HFFc6 (cell line): ENCODE measurements around the gene ZNF75A. TPM values are rescaled to one million over a fixed set of nuclear protein-coding genes. Genes with fewer than 3 reads are reported as not detected.

ENCODE experiments used
- DNase-seq: peaks from one replicate; pipeline ENCODE4 v3.0.0-alpha.2; 2018
- H3K27ac Mint-ChIP-seq: 2 replicates; pipeline ENCODE4 v1.8.0; 2020; ENCODE audit warnings: mild to moderate bottlenecking, mixed read lengths
- H3K27me3 Mint-ChIP-seq: 2 replicates; pipeline ENCODE4 v1.8.0; 2021; ENCODE audit warnings: mild to moderate bottlenecking, moderate library complexity, mixed read lengths; ENCODE audit not compliant: insufficient read depth
- H3K36me3 Mint-ChIP-seq: 2 replicates; pipeline ENCODE4 v1.8.0; 2021; ENCODE audit warnings: low read depth, mixed read lengths
- H3K4me1 Mint-ChIP-seq: 2 replicates; pipeline ENCODE4 v1.8.0; 2020; ENCODE audit warnings: low read depth, mixed read lengths
- H3K4me3 Mint-ChIP-seq: 2 replicates; pipeline ENCODE4 v1.8.0; 2020; ENCODE audit warnings: mild to moderate bottlenecking, moderate library complexity, mixed read lengths
- H3K9me3 Mint-ChIP-seq: 2 replicates; pipeline ENCODE4 v1.8.0; 2020; ENCODE audit warnings: mild to moderate bottlenecking, mixed read lengths
- total RNA-seq, 6 experiments: library from RNA; stranded (reverse); fragmentation: NEBNext Ultra II Directional; extraction: Animal tissue kit (Norgen Biotek cat#: 25700); gene quantifications; 2 replicates in 1 of 6; 3 replicates in 5 of 6; pipeline ENCODE4 v1.2.3, GENCODE V29; 2021
- TF ChIP-seq, protein P1 (sequence below): fragments of 200-600 bp; sonication (generic); IDR thresholded peaks from 2 replicates; pipeline ENCODE4 v1.5.0; 2021; ENCODE audit warnings: antibody characterized with exemption, mild to moderate bottlenecking

Gene ZNF75A
- total RNA-seq, 6 experiments from 2014 or later: 12.7 to 16.6 (median 14.4) TPM

GRCh38 chr16:3321816-3322215 is 16.5 kb downstream of the ZNF75A start:
- H3K4me3 Mint-ChIP-seq: no peak overlapping the region
- peaks cover 62% of the 10 kb centered on the region for H3K9me3 Mint-ChIP-seq
- DNase-seq: no peak
- peaks cover 47% of the 10 kb centered on the region for H3K36me3 Mint-ChIP-seq
- no peaks in the 10 kb centered on the region for H3K4me1 Mint-ChIP-seq
- TF ChIP-seq, protein P1, sequence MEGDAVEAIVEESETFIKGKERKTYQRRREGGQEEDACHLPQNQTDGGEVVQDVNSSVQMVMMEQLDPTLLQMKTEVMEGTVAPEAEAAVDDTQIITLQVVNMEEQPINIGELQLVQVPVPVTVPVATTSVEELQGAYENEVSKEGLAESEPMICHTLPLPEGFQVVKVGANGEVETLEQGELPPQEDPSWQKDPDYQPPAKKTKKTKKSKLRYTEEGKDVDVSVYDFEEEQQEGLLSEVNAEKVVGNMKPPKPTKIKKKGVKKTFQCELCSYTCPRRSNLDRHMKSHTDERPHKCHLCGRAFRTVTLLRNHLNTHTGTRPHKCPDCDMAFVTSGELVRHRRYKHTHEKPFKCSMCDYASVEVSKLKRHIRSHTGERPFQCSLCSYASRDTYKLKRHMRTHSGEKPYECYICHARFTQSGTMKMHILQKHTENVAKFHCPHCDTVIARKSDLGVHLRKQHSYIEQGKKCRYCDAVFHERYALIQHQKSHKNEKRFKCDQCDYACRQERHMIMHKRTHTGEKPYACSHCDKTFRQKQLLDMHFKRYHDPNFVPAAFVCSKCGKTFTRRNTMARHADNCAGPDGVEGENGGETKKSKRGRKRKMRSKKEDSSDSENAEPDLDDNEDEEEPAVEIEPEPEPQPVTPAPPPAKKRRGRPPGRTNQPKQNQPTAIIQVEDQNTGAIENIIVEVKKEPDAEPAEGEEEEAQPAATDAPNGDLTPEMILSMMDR: no peak
- no peak overlapping the region for H3K27ac Mint-ChIP-seq
- H3K27me3 Mint-ChIP-seq: peaks cover 3% of the 10 kb centered on the region; the same call in 1 of the 2 replicates

- Mint-ChIP-seq H3K27me3 (no peaks in the 10 kb centered on the region; the same call in 1 of the 2 replicates), H3K36me3 (peaks cover 5% of the 10 kb centered on the region; the same call in 1 of the 2 replicates), H3K4me1 (no peaks in the 10 kb centered on the region), H3K4me3 (no peak overlapping the region), H3K27ac (no peak overlapping the region), H3K9me3 (peaks cover 9% of the 10 kb centered on the region)
- TF ChIP-seq, protein P1: no peak
- DNase-seq: no peak
Measured at GRCh38 chr16:3327514-3327913, 22.2 kb downstream of the ZNF75A start.

DNA sequence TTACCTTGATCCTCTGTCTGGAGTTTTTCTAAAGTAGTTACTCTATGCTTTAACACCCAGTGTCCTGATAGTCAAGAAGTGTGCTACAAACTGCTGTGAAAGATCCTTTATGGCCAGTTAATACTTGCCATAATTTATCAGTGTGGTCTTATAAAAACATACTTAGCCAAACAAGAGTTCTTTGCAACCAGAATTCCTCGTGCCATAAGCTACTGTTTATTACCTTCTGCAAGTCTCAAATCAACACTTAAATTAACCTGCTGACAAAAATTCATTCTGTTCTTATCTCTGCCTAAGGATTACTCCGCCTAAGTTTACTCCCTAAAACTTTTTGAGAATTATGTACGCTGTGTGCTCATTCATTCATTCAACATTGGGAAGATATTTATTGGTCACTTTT is 22.8 kb downstream of the ZNF75A start:
- Mint-ChIP-seq H3K36me3 (peaks cover 5% of the 10 kb centered on the region; the same call in 1 of the 2 replicates), H3K4me1 (no peaks in the 10 kb centered on the region), H3K4me3 (no peak overlapping the region), H3K27me3 (no peaks in the 10 kb centered on the region; the same call in 1 of the 2 replicates), H3K27ac (no peak overlapping the region), H3K9me3 (peaks cover 3% of the 10 kb centered on the region)
- DNase-seq: no peak
- TF ChIP-seq, protein P1: no peak

DNA sequence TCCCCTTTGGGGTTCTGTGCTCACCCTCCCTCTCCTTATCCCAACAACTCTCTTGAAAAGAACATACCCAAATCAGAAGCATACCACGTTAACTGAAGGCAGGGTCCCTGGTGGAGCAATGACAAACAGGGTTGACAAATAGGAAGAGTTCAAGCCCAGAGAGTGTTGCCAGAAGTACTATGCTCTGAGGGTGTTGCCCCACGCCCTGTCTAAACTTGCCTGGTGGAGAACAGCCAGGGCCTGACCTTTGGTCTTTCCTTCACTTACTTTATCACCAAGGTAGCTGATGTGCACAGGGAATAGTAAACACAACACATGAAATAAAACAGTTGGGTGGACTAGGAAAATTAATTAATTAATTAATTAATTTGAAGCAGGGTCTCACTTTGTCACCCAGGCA is 23.3 kb downstream of the ZNF75A start:
- H3K9me3 Mint-ChIP-seq: peaks cover 4% of the 10 kb centered on the region; the same call in 1 of the 2 replicates
- peaks cover 6% of the 10 kb centered on the region for H3K36me3 Mint-ChIP-seq
- no peak overlapping the region for H3K27ac Mint-ChIP-seq
- H3K4me3 Mint-ChIP-seq: no peak overlapping the region
- TF ChIP-seq, protein P1: no peak
- H3K4me1 Mint-ChIP-seq: no peaks in the 10 kb centered on the region
- no peak for DNase-seq
- H3K27me3 Mint-ChIP-seq: no peaks in the 10 kb centered on the region; the same call in 1 of the 2 replicates

- Mint-ChIP-seq H3K4me1 (no peaks in the 10 kb centered on the region), H3K27ac (no peak overlapping the region), H3K4me3 (no peak overlapping the region), H3K9me3 (no peaks in the 10 kb centered on the region), H3K27me3 (peaks cover 15% of the 10 kb centered on the region), H3K36me3 (no peaks in the 10 kb centered on the region)
- no peak for DNase-seq
- TF ChIP-seq, protein P1: no peak
Measured at GRCh38 chr16:3346041-3346440, 40.7 kb downstream of the ZNF75A start.

GRCh38 chr16:3347586-3347985 is 42.3 kb downstream of the ZNF75A start:
- no peak for DNase-seq
- Mint-ChIP-seq H3K4me3 (no peak overlapping the region), H3K27ac (no peak overlapping the region), H3K9me3 (no peaks in the 10 kb centered on the region), H3K27me3 (peaks cover 13% of the 10 kb centered on the region), H3K36me3 (no peaks in the 10 kb centered on the region), H3K4me1 (no peaks in the 10 kb centered on the region)
- TF ChIP-seq, protein P1: no peak
